Osteocyte (in vitro differentiated cells): ENCODE measurements around the gene BHLHA9. TPM values are rescaled to one million over a fixed set of nuclear protein-coding genes. Genes with fewer than 3 reads are reported as not detected.

Experiments
- DNase-seq: peaks from one replicate; pipeline ENCODE4 v3.0.0; 2021; ENCODE audit warnings: mixed read lengths; ENCODE audit not compliant: unreplicated experiment; ENCODE audit errors: extremely low spot score
- H3K27ac Mint-ChIP-seq: one replicate; pipeline ENCODE4 v1.8.0; 2021; ENCODE audit warnings: mild to moderate bottlenecking, mixed read lengths; ENCODE audit not compliant: unreplicated experiment
- H3K27me3 Mint-ChIP-seq: one replicate; pipeline ENCODE4 v1.8.0; 2021; ENCODE audit warnings: mixed read lengths; ENCODE audit not compliant: unreplicated experiment
- H3K36me3 Mint-ChIP-seq: one replicate; pipeline ENCODE4 v1.8.0; 2021; ENCODE audit warnings: mixed read lengths; ENCODE audit not compliant: unreplicated experiment
- H3K4me1 Mint-ChIP-seq: one replicate; pipeline ENCODE4 v1.8.0; 2021; ENCODE audit warnings: mixed read lengths; ENCODE audit not compliant: unreplicated experiment
- H3K4me3 Mint-ChIP-seq: one replicate; pipeline ENCODE4 v1.8.0; 2021; ENCODE audit warnings: mild to moderate bottlenecking, moderate library complexity, mixed read lengths; ENCODE audit not compliant: unreplicated experiment
- H3K9me3 Mint-ChIP-seq: one replicate; pipeline ENCODE4 v1.8.0; 2021; ENCODE audit warnings: mixed read lengths; ENCODE audit not compliant: unreplicated experiment
- CTCF ChIP-seq: fragments of 200-600 bp; sonication (generic); IDR thresholded peaks from 2 replicates; pipeline ENCODE4 v1.5.0; 2021; ENCODE audit warnings: antibody characterized with exemption, mild to moderate bottlenecking, moderate library complexity
- total RNA-seq: library from RNA; stranded (reverse); gene quantifications from 2 replicates; pipeline ENCODE4 v1.2.1, GENCODE V29; 2021

BHLHA9 gene
- total RNA-seq, 1 donor from 2014 or later = not detected

- no peaks in the 10 kb centered on the region for H3K27me3 Mint-ChIP-seq
- TF ChIP-seq CTCF = no peak
- DNase-seq = no peak
- H3K27ac Mint-ChIP-seq = no peak overlapping the region
- no peak overlapping the region for H3K4me3 Mint-ChIP-seq
- no peaks in the 10 kb centered on the region for H3K36me3 Mint-ChIP-seq
- no peaks in the 10 kb centered on the region for H3K9me3 Mint-ChIP-seq
- no peaks in the 10 kb centered on the region for H3K4me1 Mint-ChIP-seq
Observed at GRCh38 chr17:1286379-1287106, 16.3 kb downstream of the BHLHA9 start.

GRCh38 chr17:1289695-1290094, 19.5 kb downstream of the BHLHA9 start:
- no peaks in the 10 kb centered on the region for H3K36me3 Mint-ChIP-seq
- no peaks in the 10 kb centered on the region for H3K9me3 Mint-ChIP-seq
- no peak for DNase-seq
- no peak overlapping the region for H3K27ac Mint-ChIP-seq
- no peaks in the 10 kb centered on the region for H3K4me1 Mint-ChIP-seq
- no peak for TF ChIP-seq CTCF
- H3K4me3 Mint-ChIP-seq = no peak overlapping the region
- H3K27me3 Mint-ChIP-seq = no peaks in the 10 kb centered on the region

GRCh38 chr17:1290676-1291075, 20.4 kb downstream of the BHLHA9 start:
- no peaks in the 10 kb centered on the region for H3K4me1 Mint-ChIP-seq
- H3K36me3 Mint-ChIP-seq = no peaks in the 10 kb centered on the region
- no peak for TF ChIP-seq CTCF
- H3K27ac Mint-ChIP-seq = no peak overlapping the region
- H3K27me3 Mint-ChIP-seq = no peaks in the 10 kb centered on the region
- no peak overlapping the region for H3K4me3 Mint-ChIP-seq
- H3K9me3 Mint-ChIP-seq = no peaks in the 10 kb centered on the region
- no peak for DNase-seq

GRCh38 chr17:1294157-1294717, 24.0 kb downstream of the BHLHA9 start:
- DNase-seq = no peak
- Mint-ChIP-seq H3K4me3 (no peak overlapping the region), H3K27me3 (peaks cover 12% of the 10 kb centered on the region), H3K27ac (no peak overlapping the region), H3K36me3 (no peaks in the 10 kb centered on the region), H3K4me1 (no peaks in the 10 kb centered on the region), H3K9me3 (no peaks in the 10 kb centered on the region)
- TF ChIP-seq CTCF = no peak

- no peak for TF ChIP-seq CTCF
- no peak overlapping the region for H3K4me3 Mint-ChIP-seq
- H3K9me3 Mint-ChIP-seq = no peaks in the 10 kb centered on the region
- no peaks in the 10 kb centered on the region for H3K36me3 Mint-ChIP-seq
- H3K4me1 Mint-ChIP-seq = no peaks in the 10 kb centered on the region
- H3K27me3 Mint-ChIP-seq = peaks cover 16% of the 10 kb centered on the region
- no peak for DNase-seq
- H3K27ac Mint-ChIP-seq = no peak overlapping the region
Observed at GRCh38 chr17:1298606-1299005, 28.4 kb downstream of the BHLHA9 start.
